Activated T-cell treated with anti-CD3 and anti-CD28 coated beads, Interleukin-2, amount 50 U/mL, for 4 hours (primary cell): ENCODE data around the gene AVL9. TPM values are rescaled to one million over a fixed set of nuclear protein-coding genes. Genes with fewer than 3 reads are reported as not detected.

ENCODE experiments used
- ATAC-seq, 2 donors: fragments of 200-7000 bp; cut with Tn5 transposase; one replicate each; pipeline ENCODE4 v1.10.0; 2021
- DNase-seq: peaks from one replicate; pipeline ENCODE4 v3.0.0-alpha.2; 2020
- H3K27me3 Mint-ChIP-seq: one replicate; pipeline ENCODE4 v1.8.0; 2021; ENCODE audit warnings: low read depth, mixed read lengths
- H3K36me3 Mint-ChIP-seq: one replicate; pipeline ENCODE4 v1.8.0; 2022; ENCODE audit warnings: mixed read lengths; ENCODE audit not compliant: insufficient read depth
- H3K4me1 Mint-ChIP-seq: one replicate; pipeline ENCODE4 v1.8.0; 2021; ENCODE audit warnings: low read depth, mixed read lengths
- H3K4me3 Mint-ChIP-seq: one replicate; pipeline ENCODE4 v1.8.0; 2021; ENCODE audit warnings: mild to moderate bottlenecking, moderate library complexity, mixed read lengths
- H3K9me3 Mint-ChIP-seq: one replicate; pipeline ENCODE4 v1.8.0; 2021; ENCODE audit warnings: mixed read lengths
- total RNA-seq, 3 donors: library from RNA; stranded (reverse); gene quantifications; one replicate each; pipeline ENCODE4 v1.2.1, GENCODE V29; 2021

The AVL9 gene
- total RNA-seq, 3 donors from 2014 or later = 51.0 to 59.3 (median 52.7) TPM

GRCh38 chr7:32535162-32535702 lies 39.9 kb downstream of the AVL9 start:
- no peaks in the 10 kb centered on the region for H3K27me3 Mint-ChIP-seq
- peaks cover 30% of the 10 kb centered on the region for H3K4me1 Mint-ChIP-seq
- no peak for DNase-seq
- ATAC-seq = no peak
- H3K36me3 Mint-ChIP-seq = peaks cover 6% of the 10 kb centered on the region
- no peak overlapping the region for H3K4me3 Mint-ChIP-seq
- no peaks in the 10 kb centered on the region for H3K9me3 Mint-ChIP-seq

- Mint-ChIP-seq H3K4me3 (no peak overlapping the region), H3K9me3 (no peaks in the 10 kb centered on the region), H3K4me1 (peaks cover 33% of the 10 kb centered on the region), H3K36me3 (peaks cover 6% of the 10 kb centered on the region), H3K27me3 (no peaks in the 10 kb centered on the region)
- DNase-seq (no peak), ATAC-seq (no peak)
These were observed 40.7 kb downstream of the AVL9 start for GRCh38 chr7:32536016-32536415.

GRCh38 chr7:32536585-32536984 lies 41.3 kb downstream of the AVL9 start:
- H3K27me3 Mint-ChIP-seq = no peaks in the 10 kb centered on the region
- ATAC-seq (no peak), DNase-seq (no peak)
- peaks cover 6% of the 10 kb centered on the region for H3K36me3 Mint-ChIP-seq
- no peak overlapping the region for H3K4me3 Mint-ChIP-seq
- peaks cover 33% of the 10 kb centered on the region for H3K4me1 Mint-ChIP-seq
- no peaks in the 10 kb centered on the region for H3K9me3 Mint-ChIP-seq

- DNase-seq (no peak), ATAC-seq (no peak)
- Mint-ChIP-seq H3K36me3 (peaks cover 2% of the 10 kb centered on the region), H3K4me1 (peaks cover 30% of the 10 kb centered on the region), H3K4me3 (no peak overlapping the region), H3K9me3 (no peaks in the 10 kb centered on the region), H3K27me3 (no peaks in the 10 kb centered on the region)
These were observed 42.5 kb downstream of the AVL9 start for GRCh38 chr7:32537760-32538159.

GRCh38 chr7:32539366-32539765 lies 44.1 kb downstream of the AVL9 start:
- DNase-seq (no peak), ATAC-seq (no peak)
- no peaks in the 10 kb centered on the region for H3K9me3 Mint-ChIP-seq
- H3K4me1 Mint-ChIP-seq = peaks cover 29% of the 10 kb centered on the region
- no peaks in the 10 kb centered on the region for H3K27me3 Mint-ChIP-seq
- no peak overlapping the region for H3K4me3 Mint-ChIP-seq
- H3K36me3 Mint-ChIP-seq = peaks cover 9% of the 10 kb centered on the region

- DNase-seq (no peak), ATAC-seq (peak; percentile 60 to 82)
- peaks cover 9% of the 10 kb centered on the region for H3K36me3 Mint-ChIP-seq
- H3K4me3 Mint-ChIP-seq = no peak overlapping the region
- no peaks in the 10 kb centered on the region for H3K27me3 Mint-ChIP-seq
- peaks cover 29% of the 10 kb centered on the region for H3K4me1 Mint-ChIP-seq
- no peaks in the 10 kb centered on the region for H3K9me3 Mint-ChIP-seq
These were observed 44.7 kb downstream of the AVL9 start for GRCh38 chr7:32539919-32540531.

GRCh38 chr7:32542595-32542994 lies 47.3 kb downstream of the AVL9 start:
- no peaks in the 10 kb centered on the region for H3K27me3 Mint-ChIP-seq
- no peaks in the 10 kb centered on the region for H3K9me3 Mint-ChIP-seq
- peaks cover 23% of the 10 kb centered on the region for H3K36me3 Mint-ChIP-seq
- DNase-seq (no peak), ATAC-seq (no peak)
- H3K4me3 Mint-ChIP-seq = no peak overlapping the region
- peaks cover 20% of the 10 kb centered on the region for H3K4me1 Mint-ChIP-seq

- Mint-ChIP-seq H3K9me3 (no peaks in the 10 kb centered on the region), H3K4me1 (peaks cover 12% of the 10 kb centered on the region), H3K4me3 (no peak overlapping the region), H3K36me3 (peaks cover 31% of the 10 kb centered on the region), H3K27me3 (no peaks in the 10 kb centered on the region)
- ATAC-seq = no peak
- no peak for DNase-seq
These were observed 64.2 kb downstream of the AVL9 start for GRCh38 chr7:32559480-32559879.

- H3K36me3 Mint-ChIP-seq = peaks cover 30% of the 10 kb centered on the region
- peaks cover 12% of the 10 kb centered on the region for H3K4me1 Mint-ChIP-seq
- no peak overlapping the region for H3K4me3 Mint-ChIP-seq
- DNase-seq (no peak), ATAC-seq (no peak)
- no peaks in the 10 kb centered on the region for H3K27me3 Mint-ChIP-seq
- no peaks in the 10 kb centered on the region for H3K9me3 Mint-ChIP-seq
These were observed 64.8 kb downstream of the AVL9 start for GRCh38 chr7:32560075-32560474.

GRCh38 chr7:32561613-32562012 lies 66.3 kb downstream of the AVL9 start:
- no peak for DNase-seq

GRCh38 chr7:32564542-32564941 lies 69.3 kb downstream of the AVL9 start:
- DNase-seq (no peak), ATAC-seq (no peak)
- Mint-ChIP-seq H3K4me1 (peaks cover 11% of the 10 kb centered on the region), H3K9me3 (no peaks in the 10 kb centered on the region), H3K27me3 (no peaks in the 10 kb centered on the region), H3K4me3 (no peak overlapping the region), H3K36me3 (peaks cover 15% of the 10 kb centered on the region)

More at GRCh38 chr7:32561613-32562012, 66.3 kb downstream of the AVL9 start:
- Mint-ChIP-seq H3K27me3 (no peaks in the 10 kb centered on the region), H3K36me3 (peaks cover 30% of the 10 kb centered on the region), H3K4me3 (no peak overlapping the region), H3K9me3 (no peaks in the 10 kb centered on the region), H3K4me1 (peaks cover 12% of the 10 kb centered on the region)
- peak in 1 of 2 donors; percentile 28 for ATAC-seq

GRCh38 chr7:32569388-32570289 lies 74.3 kb downstream of the AVL9 start:
- Mint-ChIP-seq H3K27me3 (no peaks in the 10 kb centered on the region), H3K4me3 (no peak overlapping the region), H3K36me3 (peaks cover 20% of the 10 kb centered on the region), H3K4me1 (no peaks in the 10 kb centered on the region), H3K9me3 (no peaks in the 10 kb centered on the region)
- ATAC-seq = no peak
- DNase-seq = no peak

GRCh38 chr7:32573110-32573687 lies 77.9 kb downstream of the AVL9 start:
- Mint-ChIP-seq H3K4me3 (no peak overlapping the region), H3K9me3 (no peaks in the 10 kb centered on the region), H3K4me1 (no peaks in the 10 kb centered on the region), H3K27me3 (no peaks in the 10 kb centered on the region), H3K36me3 (peaks cover 28% of the 10 kb centered on the region)
- ATAC-seq (no peak), DNase-seq (no peak)

GRCh38 chr7:32574626-32575025 lies 79.3 kb downstream of the AVL9 start:
- no peaks in the 10 kb centered on the region for H3K27me3 Mint-ChIP-seq
- no peak overlapping the region for H3K4me3 Mint-ChIP-seq
- ATAC-seq (no peak), DNase-seq (no peak)
- peaks cover 29% of the 10 kb centered on the region for H3K36me3 Mint-ChIP-seq
- H3K4me1 Mint-ChIP-seq = no peaks in the 10 kb centered on the region
- H3K9me3 Mint-ChIP-seq = no peaks in the 10 kb centered on the region
